ENCODE data around the gene NELFCD. TPM values are rescaled to one million over a fixed set of nuclear protein-coding genes. Genes with fewer than 3 reads are reported as not detected.

Gene NELFCD
- total and polyA plus RNA-seq, 9 of the 15 experiments (the other 6 are each of a cell fraction or from before 2014, with no cell fraction given): 11.7 to 163 (median 96.5) TPM

DNA sequence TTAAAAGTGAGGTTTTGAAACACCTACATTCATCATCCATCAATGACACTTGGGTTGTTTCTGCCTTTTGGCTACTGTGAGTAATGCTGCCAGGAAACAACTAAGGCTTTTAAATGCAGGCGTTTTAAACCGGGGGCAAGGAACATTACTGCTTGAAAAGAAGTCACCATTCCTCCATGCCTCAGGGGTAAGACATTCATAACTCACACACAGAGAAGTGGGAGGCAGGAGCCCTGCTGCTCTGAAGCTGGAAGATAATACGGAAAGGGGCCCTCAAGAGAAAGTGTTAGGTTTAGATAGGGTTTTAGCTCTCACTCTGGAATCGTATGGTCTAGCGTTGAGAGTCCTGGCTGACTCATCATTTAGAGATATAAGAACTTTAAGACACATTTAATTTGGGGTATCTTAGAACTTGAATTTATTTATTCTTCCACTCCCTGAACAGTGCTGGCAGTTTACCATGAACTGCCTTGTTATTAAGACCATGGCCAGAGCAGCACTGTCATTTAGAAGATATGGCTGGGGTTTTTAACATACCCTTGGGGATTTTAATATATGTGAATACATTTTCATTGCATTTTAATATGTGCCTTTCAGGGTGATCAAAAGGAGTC lies 40.0 kb downstream of the NELFCD start (continued):
- TF ChIP-seq, protein P1, sequence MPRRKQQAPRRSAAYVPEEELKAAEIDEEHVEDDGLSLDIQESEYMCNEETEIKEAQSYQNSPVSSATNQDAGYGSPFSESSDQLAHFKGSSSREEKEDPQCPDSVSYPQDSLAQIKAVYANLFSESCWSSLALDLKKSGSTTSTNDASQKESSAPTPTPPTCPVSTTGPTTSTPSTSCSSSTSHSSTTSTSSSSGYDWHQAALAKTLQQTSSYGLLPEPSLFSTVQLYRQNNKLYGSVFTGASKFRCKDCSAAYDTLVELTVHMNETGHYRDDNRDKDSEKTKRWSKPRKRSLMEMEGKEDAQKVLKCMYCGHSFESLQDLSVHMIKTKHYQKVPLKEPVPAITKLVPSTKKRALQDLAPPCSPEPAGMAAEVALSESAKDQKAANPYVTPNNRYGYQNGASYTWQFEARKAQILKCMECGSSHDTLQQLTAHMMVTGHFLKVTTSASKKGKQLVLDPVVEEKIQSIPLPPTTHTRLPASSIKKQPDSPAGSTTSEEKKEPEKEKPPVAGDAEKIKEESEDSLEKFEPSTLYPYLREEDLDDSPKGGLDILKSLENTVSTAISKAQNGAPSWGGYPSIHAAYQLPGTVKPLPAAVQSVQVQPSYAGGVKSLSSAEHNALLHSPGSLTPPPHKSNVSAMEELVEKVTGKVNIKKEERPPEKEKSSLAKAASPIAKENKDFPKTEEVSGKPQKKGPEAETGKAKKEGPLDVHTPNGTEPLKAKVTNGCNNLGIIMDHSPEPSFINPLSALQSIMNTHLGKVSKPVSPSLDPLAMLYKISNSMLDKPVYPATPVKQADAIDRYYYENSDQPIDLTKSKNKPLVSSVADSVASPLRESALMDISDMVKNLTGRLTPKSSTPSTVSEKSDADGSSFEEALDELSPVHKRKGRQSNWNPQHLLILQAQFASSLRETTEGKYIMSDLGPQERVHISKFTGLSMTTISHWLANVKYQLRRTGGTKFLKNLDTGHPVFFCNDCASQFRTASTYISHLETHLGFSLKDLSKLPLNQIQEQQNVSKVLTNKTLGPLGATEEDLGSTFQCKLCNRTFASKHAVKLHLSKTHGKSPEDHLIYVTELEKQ (CRISPR knock-in tag; IDR thresholded peaks at IDR 0.05): no peak
- 0 out of 2 replicates have a peak, but pooled peaks have one; percentile 28 for TF ChIP-seq ETV1 (tag; conservative IDR thresholded peaks at IDR 0.05; ENCODE audit: low read depth)
- no peak for TF ChIP-seq BACH1 (tag; IDR thresholded peaks at IDR 0.05)
- TF ChIP-seq MYBL2 (IDR thresholded peaks at IDR 0.05; ENCODE audit: low read depth): no peak
- TF ChIP-seq MYBL2 (CRISPR knock-in tag; IDR thresholded peaks at IDR 0.05; ENCODE audit: borderline replicate concordance): no peak
- no peak for TF ChIP-seq TEAD2 (tag; IDR thresholded peaks at IDR 0.05)
- no peak for TF ChIP-seq SREBF2 (CRISPR knock-in tag; IDR thresholded peaks at IDR 0.05)
- TF ChIP-seq, protein P2, sequence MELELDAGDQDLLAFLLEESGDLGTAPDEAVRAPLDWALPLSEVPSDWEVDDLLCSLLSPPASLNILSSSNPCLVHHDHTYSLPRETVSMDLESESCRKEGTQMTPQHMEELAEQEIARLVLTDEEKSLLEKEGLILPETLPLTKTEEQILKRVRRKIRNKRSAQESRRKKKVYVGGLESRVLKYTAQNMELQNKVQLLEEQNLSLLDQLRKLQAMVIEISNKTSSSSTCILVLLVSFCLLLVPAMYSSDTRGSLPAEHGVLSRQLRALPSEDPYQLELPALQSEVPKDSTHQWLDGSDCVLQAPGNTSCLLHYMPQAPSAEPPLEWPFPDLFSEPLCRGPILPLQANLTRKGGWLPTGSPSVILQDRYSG (tag; conservative IDR thresholded peaks at IDR 0.05; ENCODE audit: low read depth): no peak
- TF ChIP-seq ZKSCAN1 (IDR thresholded peaks at IDR 0.05; ENCODE audit: low read depth, low read length): peak; percentile 39; the same call in 1 of the 2 replicates
- TF ChIP-seq ZNF436 (CRISPR knock-in tag; IDR thresholded peaks at IDR 0.05): no peak
- peak; percentile 89 for TF ChIP-seq MAFG (tag; conservative IDR thresholded peaks at IDR 0.05)
- TF ChIP-seq, protein P3, sequence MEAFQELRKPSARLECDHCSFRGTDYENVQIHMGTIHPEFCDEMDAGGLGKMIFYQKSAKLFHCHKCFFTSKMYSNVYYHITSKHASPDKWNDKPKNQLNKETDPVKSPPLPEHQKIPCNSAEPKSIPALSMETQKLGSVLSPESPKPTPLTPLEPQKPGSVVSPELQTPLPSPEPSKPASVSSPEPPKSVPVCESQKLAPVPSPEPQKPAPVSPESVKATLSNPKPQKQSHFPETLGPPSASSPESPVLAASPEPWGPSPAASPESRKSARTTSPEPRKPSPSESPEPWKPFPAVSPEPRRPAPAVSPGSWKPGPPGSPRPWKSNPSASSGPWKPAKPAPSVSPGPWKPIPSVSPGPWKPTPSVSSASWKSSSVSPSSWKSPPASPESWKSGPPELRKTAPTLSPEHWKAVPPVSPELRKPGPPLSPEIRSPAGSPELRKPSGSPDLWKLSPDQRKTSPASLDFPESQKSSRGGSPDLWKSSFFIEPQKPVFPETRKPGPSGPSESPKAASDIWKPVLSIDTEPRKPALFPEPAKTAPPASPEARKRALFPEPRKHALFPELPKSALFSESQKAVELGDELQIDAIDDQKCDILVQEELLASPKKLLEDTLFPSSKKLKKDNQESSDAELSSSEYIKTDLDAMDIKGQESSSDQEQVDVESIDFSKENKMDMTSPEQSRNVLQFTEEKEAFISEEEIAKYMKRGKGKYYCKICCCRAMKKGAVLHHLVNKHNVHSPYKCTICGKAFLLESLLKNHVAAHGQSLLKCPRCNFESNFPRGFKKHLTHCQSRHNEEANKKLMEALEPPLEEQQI (IDR thresholded peaks at IDR 0.05): no peak
- TF ChIP-seq ZNF354B (CRISPR knock-in tag; IDR thresholded peaks at IDR 0.05): 0 out of 2 replicates have a peak, but pooled peaks have one; percentile 11
- TF ChIP-seq CSDE1 (IDR thresholded peaks at IDR 0.05): no peak
- TF ChIP-seq ZNF24 (IDR thresholded peaks at IDR 0.05): 0 out of 2 replicates have a peak, but pooled peaks have one; percentile 51
- no peak for TF ChIP-seq ZNF561 (CRISPR knock-in tag; conservative IDR thresholded peaks at IDR 0.05)
- no peak for TF ChIP-seq KDM4B (IDR thresholded peaks at IDR 0.05; ENCODE audit: borderline replicate concordance in 2 of 2, low read depth in 1 of 2)
- no peak for TF ChIP-seq MCM3 (IDR thresholded peaks at IDR 0.05)
- TF ChIP-seq, protein P4, sequence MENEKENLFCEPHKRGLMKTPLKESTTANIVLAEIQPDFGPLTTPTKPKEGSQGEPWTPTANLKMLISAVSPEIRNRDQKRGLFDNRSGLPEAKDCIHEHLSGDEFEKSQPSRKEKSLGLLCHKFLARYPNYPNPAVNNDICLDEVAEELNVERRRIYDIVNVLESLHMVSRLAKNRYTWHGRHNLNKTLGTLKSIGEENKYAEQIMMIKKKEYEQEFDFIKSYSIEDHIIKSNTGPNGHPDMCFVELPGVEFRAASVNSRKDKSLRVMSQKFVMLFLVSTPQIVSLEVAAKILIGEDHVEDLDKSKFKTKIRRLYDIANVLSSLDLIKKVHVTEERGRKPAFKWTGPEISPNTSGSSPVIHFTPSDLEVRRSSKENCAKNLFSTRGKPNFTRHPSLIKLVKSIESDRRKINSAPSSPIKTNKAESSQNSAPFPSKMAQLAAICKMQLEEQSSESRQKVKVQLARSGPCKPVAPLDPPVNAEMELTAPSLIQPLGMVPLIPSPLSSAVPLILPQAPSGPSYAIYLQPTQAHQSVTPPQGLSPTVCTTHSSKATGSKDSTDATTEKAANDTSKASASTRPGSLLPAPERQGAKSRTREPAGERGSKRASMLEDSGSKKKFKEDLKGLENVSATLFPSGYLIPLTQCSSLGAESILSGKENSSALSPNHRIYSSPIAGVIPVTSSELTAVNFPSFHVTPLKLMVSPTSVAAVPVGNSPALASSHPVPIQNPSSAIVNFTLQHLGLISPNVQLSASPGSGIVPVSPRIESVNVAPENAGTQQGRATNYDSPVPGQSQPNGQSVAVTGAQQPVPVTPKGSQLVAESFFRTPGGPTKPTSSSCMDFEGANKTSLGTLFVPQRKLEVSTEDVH (IDR thresholded peaks at IDR 0.05; ENCODE audit: low read depth, partially characterized antibody): no peak
- TF ChIP-seq PYGO2 (tag; IDR thresholded peaks at IDR 0.05): no peak
